GM19025 (cell line): ENCODE results near the gene TNFRSF21.
"Not testable (repeated sequence)": the region's sequence is repeated elsewhere in the genome, so short reads cannot be mapped to it uniquely, and the experiment has no call there.

Experiments used
- ATAC-seq: cut with Tn5 transposase; IDR thresholded peaks from one replicate; pipeline ENCODE4 v1.9.1; 2021; ENCODE audit warnings: mild to moderate bottlenecking, low read depth, moderate library complexity; ENCODE audit not compliant: unreplicated experiment

TNFRSF21 gene

GRCh38 chr6:47323887-47324286 lies 14.2 kb upstream of the TNFRSF21 start:
- ATAC-seq: no peak

- no peak for ATAC-seq
These were observed 13.6 kb upstream of the TNFRSF21 start for GRCh38 chr6:47323321-47323720.

- no peak for ATAC-seq
These were observed 11.9 kb upstream of the TNFRSF21 start for GRCh38 chr6:47321577-47321976.

- no peak for ATAC-seq
These were observed 10.2 kb upstream of the TNFRSF21 start for GRCh38 chr6:47319867-47320266.

DNA sequence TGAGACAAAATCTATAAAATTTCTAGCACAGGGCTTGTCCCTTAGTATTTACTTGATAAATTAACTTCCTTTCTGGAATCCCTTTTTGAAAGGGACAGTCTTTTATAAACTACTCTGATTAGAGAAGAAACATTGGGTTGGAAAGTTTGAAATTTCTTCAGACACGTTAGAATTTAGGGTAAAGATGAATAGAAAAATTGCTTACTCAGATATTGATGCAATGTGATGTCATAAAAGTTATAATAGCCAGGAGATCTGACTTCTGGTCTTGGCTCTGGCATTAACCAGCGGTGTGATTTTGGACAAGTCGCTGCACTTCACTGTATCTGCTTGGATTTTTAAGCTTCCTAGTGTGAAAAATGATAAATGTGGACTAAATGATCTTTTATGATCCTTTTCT lies 9.7 kb upstream of the TNFRSF21 start:
- no peak for ATAC-seq

- no peak for ATAC-seq
These were observed 8.7 kb upstream of the TNFRSF21 start for GRCh38 chr6:47318236-47318989.

DNA sequence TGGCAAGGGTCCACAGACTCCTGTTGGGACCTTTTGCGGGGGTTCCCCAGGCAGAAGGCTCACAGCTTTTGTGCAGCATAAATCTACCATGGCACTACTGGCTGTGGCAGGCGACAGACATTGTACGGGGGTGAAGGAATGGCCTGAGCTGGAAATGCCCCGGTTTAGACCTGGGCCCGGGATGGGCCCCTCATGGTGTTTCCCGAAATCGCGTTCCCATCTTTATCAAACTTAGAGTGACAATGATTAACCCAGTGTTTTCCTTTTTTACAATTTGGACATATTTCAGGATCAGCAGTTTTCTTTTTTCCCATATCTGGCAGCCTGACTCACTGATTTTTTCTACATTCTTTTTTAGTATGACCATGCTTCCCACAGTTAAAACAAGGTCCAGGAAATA lies 5.5 kb upstream of the TNFRSF21 start:
- ATAC-seq: not testable (repeated sequence)

DNA sequence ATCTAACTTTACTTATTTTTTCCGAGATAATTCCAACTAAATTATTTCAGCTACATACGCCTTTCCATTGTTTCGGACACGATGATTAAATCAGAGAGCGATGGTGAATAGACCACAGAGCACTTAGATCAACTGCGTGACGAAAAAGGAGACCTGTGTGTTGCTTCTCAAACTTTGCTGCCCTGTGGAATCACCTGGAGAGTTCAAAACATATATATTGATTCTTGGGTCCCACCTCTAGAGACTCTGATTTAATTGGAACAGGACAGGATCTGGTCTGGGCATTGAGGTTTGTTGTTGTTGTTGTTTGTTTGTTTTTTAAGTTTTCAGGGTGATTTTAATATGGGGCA lies 401 bp upstream of the TNFRSF21 start:
- ATAC-seq: no peak

- ATAC-seq: peak; percentile 8
These were observed 984 bp downstream of the TNFRSF21 start for GRCh38 chr6:47308552-47309290.

GRCh38 chr6:47308198-47308517 lies 1.5 kb downstream of the TNFRSF21 start:
- no peak for ATAC-seq

DNA sequence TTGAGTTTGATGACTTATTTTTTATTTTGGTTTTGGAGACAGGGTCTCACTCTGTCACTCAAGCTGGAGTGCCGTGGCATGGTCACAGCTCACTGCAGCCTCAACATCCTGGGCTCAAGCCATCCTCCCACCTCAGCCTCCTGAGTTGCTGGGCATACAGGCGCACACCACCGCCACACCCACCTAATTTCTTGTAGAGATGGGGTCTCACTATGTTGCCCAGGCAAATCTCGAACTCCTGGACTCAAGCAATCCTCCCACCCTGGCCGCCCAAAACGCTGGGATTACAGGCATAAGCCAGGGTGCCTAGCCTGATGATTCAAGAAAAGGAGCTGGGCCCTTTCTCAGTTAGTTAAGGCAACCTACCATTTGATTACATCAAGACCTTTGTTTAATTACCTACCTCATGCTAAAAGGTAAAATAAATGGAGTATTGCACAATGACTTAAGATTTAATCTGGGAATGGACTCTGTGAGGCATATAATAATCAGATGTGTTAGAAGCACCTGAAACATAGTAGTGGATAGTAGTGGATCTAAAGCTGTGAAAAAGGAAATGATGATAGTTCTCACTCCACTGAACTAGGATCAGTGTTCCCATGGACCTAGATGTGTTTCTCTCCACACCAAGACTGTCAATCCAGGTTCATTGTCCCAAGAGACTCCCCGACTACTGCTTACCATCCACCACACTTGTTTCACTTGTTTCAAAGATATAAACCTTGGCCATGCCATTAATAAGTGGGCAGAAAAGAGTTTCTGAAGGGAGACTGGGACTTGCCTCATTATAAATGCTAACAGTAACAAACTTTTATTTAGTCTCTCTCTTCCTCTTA lies 2.1 kb downstream of the TNFRSF21 start:
- no peak for ATAC-seq

GRCh38 chr6:47306887-47307286 lies 2.8 kb downstream of the TNFRSF21 start:
- ATAC-seq: no peak

DNA sequence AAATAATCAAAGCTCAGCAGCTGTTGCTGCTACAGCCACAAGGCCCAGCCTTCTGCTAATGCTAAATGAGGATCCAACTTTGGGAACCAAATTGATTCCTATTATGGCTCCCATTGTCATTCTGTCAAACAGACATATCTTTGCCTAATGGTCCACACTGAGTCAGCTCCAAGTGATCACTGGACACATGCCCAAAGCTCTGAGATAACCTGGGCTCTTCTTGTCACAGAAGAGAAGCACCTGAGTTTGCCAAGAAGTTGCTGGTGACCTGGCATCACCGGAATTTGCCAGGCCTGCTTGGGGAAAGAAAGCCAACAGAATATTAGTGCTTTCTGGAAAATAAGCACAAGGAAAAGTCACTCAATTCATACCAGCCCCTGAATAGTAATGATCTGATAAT lies 5.8 kb downstream of the TNFRSF21 start:
- no peak for ATAC-seq

GRCh38 chr6:47303342-47303741 lies 6.4 kb downstream of the TNFRSF21 start:
- peak; percentile 43 for ATAC-seq

- no peak for ATAC-seq
These were observed 7.7 kb downstream of the TNFRSF21 start for GRCh38 chr6:47302043-47302442.

GRCh38 chr6:47301441-47301840 lies 8.3 kb downstream of the TNFRSF21 start:
- ATAC-seq: no peak

- ATAC-seq: no peak
These were observed 9.3 kb downstream of the TNFRSF21 start for GRCh38 chr6:47300417-47300816.

GRCh38 chr6:47299965-47300364 lies 9.7 kb downstream of the TNFRSF21 start:
- ATAC-seq: no peak

DNA sequence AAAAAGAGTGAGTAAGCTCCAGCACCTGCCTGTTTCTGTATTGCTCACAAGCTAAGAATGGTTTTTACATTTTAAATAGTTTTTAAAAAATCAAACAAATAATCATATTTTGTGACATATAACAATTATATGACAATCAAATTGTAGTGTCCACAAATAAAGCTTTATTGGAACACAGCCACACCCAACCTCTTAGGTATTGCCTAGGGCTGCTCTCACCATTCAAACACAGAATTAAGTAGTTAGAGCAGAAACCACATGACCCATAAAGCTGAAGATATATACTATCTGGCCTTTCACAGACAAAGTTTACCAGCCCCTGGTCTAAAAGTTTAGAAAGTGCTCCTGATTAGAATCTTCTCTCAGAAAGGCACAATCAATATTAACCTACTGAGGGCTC lies 11.2 kb downstream of the TNFRSF21 start:
- no peak for ATAC-seq

DNA sequence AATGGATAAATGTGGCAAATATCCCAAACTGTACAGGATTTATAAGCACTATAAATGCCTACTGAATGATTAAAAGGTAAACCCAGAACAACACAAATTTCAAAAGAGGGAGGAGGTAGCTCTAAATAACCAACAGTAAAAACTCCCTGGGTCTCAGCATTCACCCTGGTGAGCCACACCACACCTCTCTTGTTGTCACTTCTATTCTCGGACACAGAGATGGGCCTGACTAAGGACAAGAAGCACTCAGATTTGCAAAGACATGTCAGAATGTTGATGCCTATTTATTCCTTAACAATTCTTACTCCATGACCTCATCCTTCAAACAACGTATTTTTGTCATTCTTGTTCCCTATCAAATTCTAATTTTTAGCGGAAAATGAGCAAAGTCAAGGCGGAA lies 14.7 kb downstream of the TNFRSF21 start:
- ATAC-seq: no peak

DNA sequence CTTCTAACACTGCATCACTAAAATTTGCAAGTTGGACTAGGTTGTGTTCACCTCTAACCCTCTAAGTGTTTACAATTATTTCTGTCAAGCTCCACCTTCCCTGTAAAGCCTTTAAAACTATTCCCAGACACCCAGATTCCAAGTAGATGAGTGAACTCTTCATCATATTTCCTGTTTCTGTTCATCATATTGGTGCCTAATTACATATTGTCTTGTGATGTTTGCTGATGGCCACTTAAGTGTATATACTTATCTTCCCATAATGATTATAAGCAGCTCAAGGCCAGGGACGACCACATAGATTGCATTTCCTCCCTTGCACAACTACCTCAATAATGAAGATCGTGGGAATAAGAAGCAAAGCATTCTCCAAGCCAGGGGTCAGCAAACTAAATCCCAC lies 16.8 kb downstream of the TNFRSF21 start:
- ATAC-seq: no peak
